HG03103 (cell line): ENCODE measurements around the gene ZNF248.
"Not testable (repeated sequence)": the region's sequence is repeated elsewhere in the genome, so short reads cannot be mapped to it uniquely, and the experiment has no call there.

Experiments used
- ATAC-seq: cut with Tn5 transposase; IDR thresholded peaks from one replicate; pipeline ENCODE4 v1.9.1; 2021; ENCODE audit warnings: low read depth; ENCODE audit not compliant: unreplicated experiment

The ZNF248 gene

DNA sequence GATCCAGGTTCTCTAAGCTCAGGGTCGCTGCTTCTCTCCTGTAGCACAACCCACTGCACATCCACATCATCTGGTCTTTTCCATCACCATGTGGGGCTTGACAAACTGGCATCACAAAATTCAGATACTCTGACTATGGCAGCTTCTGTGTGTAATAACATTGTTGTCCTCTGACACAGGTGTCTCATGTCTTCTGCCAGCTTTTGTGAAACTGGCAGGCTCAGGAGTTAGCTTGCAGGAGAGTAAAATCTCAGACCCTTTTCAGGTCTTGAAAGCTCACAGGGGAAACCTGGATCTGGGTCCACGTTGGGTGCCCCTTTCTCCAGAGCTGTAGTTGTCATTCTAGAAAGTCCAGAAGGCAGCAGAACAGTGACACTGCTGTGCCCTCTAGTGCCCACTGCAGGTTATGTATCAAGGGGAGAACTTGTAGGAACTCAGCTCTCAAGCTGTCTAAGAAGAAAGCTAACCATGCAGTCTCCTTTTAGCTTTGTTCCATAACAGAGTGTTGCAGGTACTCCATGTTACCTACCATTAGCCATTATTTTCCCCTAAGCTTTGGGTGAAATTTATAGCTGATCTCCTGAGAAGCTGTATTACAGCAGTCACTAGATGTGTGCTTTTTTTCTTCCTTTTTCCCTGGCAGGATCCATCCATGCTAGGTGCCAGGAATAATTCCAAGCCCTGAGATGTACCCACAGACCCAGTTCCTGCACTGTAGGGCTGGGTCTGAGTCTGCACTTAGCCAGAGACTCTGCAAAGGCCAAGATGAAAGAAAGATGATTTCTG is 102.7 kb downstream of the ZNF248 start:
- ATAC-seq, result no peak

DNA sequence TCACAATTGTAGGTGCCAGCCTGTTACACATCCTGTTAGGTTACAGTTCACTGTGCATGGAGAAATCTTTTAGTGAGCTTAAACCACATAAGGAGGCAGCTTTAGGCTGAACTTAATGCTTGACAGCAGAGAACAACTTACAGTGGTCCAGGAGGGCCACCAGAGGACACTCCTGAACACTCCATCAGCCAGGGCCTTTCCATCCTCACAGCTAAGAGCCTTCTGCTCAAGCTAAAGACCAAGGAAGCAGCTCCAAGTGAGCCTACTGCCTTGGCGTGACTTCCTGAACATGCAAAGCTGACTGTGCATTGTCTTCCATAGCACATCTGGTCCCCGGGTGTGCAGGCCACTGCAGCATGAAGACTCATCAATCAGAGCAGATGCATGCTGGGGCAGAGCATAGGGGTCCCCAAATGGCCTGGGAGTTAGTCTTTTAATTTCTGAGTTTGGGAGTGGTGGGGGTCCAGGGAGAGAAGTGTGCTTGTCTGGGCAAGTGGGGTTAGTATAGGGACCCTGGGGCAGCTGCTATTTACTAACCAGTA is 105.0 kb downstream of the ZNF248 start:
- no peak for ATAC-seq

DNA sequence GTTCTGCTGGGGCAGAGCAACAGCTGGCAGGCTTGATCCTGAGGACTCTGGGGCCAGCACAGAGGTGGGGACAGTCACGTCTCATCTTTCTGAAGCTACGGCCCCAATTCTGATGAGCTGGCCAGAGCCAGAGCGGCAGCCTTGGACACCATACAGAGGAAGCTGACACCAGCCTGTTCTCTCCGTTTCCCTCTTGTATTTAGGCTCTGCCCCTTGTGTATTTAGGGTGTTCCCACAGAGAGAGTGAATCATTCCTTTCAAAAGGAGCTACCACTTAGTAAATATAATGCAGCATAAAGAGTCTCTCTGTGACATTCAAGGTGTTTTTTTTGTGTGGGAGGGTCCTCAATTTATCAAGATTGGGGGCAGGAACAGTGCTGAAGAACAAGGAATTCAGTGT is 109.2 kb downstream of the ZNF248 start:
- ATAC-seq, result no peak

DNA sequence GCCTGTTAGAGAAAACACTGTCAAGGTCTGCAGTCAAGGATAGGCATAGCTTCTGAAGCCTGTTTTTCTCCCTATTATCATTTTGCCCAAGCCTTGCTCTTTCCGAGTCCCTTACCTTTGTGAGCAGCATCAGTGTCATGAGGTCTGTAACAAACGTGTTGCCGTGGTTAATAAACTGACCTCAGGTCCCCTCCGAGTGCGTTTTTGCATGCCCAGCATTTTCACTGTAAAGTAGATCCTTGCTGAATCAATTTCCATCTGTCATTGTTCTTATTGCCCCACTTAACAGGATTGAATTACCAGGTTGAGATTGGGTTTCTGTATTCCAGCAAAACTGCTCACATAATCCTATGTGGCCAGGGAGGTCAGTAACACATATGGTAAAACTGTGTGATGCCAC is 110.3 kb downstream of the ZNF248 start:
- no peak for ATAC-seq

DNA sequence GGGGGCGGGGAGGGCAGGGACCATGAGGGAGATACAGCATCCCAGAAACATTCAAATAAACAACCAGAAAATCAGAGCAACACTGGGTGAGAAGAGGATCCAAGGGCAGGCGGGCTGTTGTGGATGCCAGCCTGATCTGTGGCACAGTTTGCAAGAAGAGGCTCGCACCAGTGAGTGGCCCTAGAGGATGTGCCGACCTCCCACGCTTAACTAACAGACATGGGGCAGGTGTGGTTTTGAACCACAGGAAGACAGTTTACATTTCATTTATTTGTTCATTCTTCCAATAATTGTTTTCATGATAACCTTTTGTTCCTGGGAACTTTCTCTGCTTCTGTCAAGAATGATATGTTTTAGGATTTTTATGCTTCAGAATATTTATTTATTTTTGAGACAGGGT is 115.6 kb downstream of the ZNF248 start:
- no peak for ATAC-seq

DNA sequence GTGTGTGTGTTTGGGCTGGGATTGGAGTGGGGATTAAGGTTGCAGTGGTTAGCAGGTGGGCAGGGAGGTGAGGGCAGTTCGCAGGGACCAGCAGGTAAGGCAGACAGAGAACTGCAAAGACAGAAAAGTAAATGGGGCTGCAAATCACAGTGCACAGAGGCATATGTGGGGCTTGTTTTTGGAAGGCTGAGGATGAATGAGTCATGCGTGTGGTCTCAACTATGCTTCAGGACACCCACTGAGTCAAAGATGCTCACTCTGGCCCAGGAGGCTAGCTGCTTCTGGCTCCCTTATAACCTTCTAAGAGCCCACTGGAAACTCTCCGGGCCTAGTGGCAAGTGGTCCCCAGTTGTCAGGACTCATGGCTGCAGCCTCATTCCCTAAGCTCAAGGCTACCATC is 118.2 kb downstream of the ZNF248 start:
- ATAC-seq, result no peak

DNA sequence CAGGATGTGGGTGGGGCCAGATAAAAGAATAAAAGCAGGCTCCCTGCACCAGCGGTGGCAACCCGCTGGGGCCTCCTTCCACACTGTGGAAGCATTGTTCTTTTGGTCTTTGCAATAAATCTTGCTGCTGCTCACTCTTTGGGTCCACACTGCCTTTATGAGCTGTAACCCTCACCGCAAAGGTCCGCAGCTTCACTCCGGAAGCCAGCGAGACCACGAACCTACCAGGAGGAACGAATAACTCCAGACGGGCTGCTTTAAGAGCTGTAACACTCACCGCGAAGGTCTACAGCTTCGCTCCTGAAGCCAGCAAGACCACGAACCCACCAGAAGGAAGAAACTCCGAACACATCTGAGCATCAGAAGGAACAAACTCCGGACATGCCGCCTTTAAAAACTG is 119.2 kb downstream of the ZNF248 start:
- ATAC-seq, result not testable (repeated sequence)

DNA sequence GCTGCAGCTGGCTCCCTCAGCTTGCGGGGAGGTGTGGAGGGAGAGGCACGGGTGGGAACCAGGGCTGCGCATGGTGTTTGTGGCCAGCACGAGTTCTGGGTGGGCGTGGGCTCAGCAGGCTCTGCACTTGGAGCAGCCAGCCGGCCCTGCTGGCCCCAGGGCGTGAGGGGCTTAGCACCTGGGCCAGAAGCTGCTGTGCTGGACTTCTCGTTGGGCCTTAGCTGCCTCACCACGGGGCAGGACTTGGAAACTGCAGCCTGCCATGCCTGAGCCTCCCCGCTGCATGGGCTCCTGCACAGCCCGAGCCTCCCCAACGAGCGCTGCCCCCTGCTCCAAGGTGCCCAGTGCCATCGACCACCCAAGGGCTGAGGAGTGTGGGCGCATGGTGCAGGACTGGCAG is 120.1 kb downstream of the ZNF248 start:
- ATAC-seq, result no peak

DNA sequence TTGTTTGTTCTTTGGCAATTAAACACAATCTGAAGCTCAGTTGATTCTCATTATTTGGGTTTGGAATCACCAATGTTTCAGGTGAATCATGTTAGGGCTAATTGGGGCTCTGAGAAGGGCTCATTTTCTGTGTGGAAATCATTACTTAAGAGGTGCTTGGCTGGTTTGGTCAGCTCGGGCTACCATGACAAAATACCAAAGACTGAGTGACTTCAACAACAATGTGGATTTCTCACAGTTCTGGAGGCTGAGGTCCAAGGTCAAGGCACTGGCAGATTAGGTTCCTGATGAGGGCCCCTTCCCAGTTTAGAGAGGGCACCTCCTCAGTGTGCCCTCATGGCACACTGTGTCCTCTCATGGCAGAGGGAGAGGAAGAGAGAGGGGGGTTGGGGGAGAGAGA is 121.3 kb downstream of the ZNF248 start:
- ATAC-seq, result no peak

DNA sequence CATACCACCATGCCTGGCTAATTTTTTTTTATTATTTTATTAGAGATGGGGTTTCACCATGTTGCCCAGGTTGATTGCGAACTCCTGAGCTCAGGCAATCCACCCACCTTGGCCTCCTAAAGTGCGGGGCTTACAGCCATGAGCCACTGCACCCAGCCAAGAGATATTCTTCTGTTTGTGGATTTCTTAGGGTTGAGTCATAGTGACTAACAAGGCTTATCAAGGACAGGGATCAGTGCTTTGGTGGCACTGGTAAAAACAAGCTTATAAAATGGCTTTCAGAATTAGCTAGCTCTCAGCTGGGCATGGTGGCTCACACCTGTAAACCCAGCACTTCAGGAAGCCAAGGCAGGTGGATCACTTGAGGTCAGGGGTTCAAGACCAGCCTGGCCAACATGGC is 122.4 kb downstream of the ZNF248 start:
- no peak for ATAC-seq
